HepG2 (cell line): ENCODE results near the gene PHLPP2. TPM values are rescaled to one million over a fixed set of nuclear protein-coding genes. Genes with fewer than 3 reads are reported as not detected.

Experiments
- ARID3A ChIP-seq: IDR thresholded peaks from 2 replicates; pipeline ENCODE4 v1.6.1; 2012; ENCODE audit warnings: low read depth, low read length, improper control_type of control experiment
- CC2D1A ChIP-seq: sonication (generic); formaldehyde crosslinking; IDR thresholded peaks from 2 replicates; pipeline ENCODE4 v1.8.1; 2023; ENCODE audit warnings: mild to moderate bottlenecking, missing genetic modification reagents
- FOXO4 ChIP-seq: sonication (generic); formaldehyde crosslinking; conservative IDR thresholded peaks from 2 replicates; pipeline ENCODE4 v1.8.1; 2023; ENCODE audit warnings: missing genetic modification reagents
- HNF1B ChIP-seq: sonication (generic); formaldehyde crosslinking; IDR thresholded peaks from 2 replicates; pipeline ENCODE4 v1.5.1; 2020; ENCODE audit warnings: mild to moderate bottlenecking, moderate library complexity, missing genetic modification reagents
- ONECUT2 ChIP-seq: sonication (generic); formaldehyde crosslinking; IDR thresholded peaks from 2 replicates; pipeline ENCODE4 v1.4.0; 2020; ENCODE audit warnings: missing genetic modification reagents
- REPIN1 ChIP-seq: sonication (generic); formaldehyde crosslinking; IDR thresholded peaks from 2 replicates; pipeline ENCODE4 v1.8.0; 2022; ENCODE audit warnings: missing genetic modification reagents, low read depth, mild to moderate bottlenecking, borderline replicate concordance
- SETDB1 ChIP-seq: sonication (generic); formaldehyde crosslinking; IDR thresholded peaks from 2 replicates; pipeline ENCODE4 v1.5.1; 2020; ENCODE audit warnings: missing genetic modification reagents, mild to moderate bottlenecking, borderline replicate concordance
- SPEN ChIP-seq: sonication (generic); formaldehyde crosslinking; IDR thresholded peaks from 2 replicates; pipeline ENCODE4 v1.5.1; 2020; ENCODE audit warnings: low read depth, mild to moderate bottlenecking, missing genetic modification reagents
- STAG1 ChIP-seq: sonication (generic); formaldehyde crosslinking; IDR thresholded peaks from 2 replicates; pipeline ENCODE4 v1.4.0; 2020; ENCODE audit warnings: missing genetic modification reagents
- TARDBP ChIP-seq: sonication (generic); formaldehyde crosslinking; IDR thresholded peaks from 2 replicates; pipeline ENCODE4 v1.8.0; 2022; ENCODE audit warnings: mild to moderate bottlenecking, missing genetic modification reagents
- THRA ChIP-seq: sonication (generic); formaldehyde crosslinking; IDR thresholded peaks from 2 replicates; pipeline ENCODE4 v1.4.0; 2020; ENCODE audit warnings: missing genetic modification reagents, borderline replicate concordance
- U2AF1 ChIP-seq: fragments of 200-400 bp; formaldehyde crosslinking; optimal IDR thresholded peaks from 2 replicates; pipeline ENCODE3; 2017; ENCODE audit warnings: mild to moderate bottlenecking, low read depth, low read length
- UBTF ChIP-seq: sonication (generic); formaldehyde crosslinking; IDR thresholded peaks from 2 replicates; pipeline ENCODE4 v1.4.0; 2020; ENCODE audit warnings: mild to moderate bottlenecking, missing genetic modification reagents
- ZNF329 ChIP-seq: sonication (generic); formaldehyde crosslinking; IDR thresholded peaks from 2 replicates; pipeline ENCODE4 v1.9.0; 2021; ENCODE audit warnings: low read depth, mild to moderate bottlenecking, missing genetic modification reagents
- ZNF331 ChIP-seq: sonication (generic); formaldehyde crosslinking; IDR thresholded peaks from 2 replicates; pipeline ENCODE4 v1.4.0; 2020; ENCODE audit warnings: missing genetic modification reagents
- ZNF547 ChIP-seq: sonication (generic); formaldehyde crosslinking; IDR thresholded peaks from 2 replicates; pipeline ENCODE4 v1.5.1; 2020; ENCODE audit warnings: mild to moderate bottlenecking, missing genetic modification reagents
- ZNF580 ChIP-seq: IDR thresholded peaks from 2 replicates; pipeline ENCODE4 v1.6.1; 2016; ENCODE audit warnings: low read depth, borderline replicate concordance
- ZSCAN12 ChIP-seq: sonication (generic); formaldehyde crosslinking; IDR thresholded peaks from 2 replicates; pipeline ENCODE4 v1.9.0; 2021; ENCODE audit warnings: mild to moderate bottlenecking, missing genetic modification reagents
- polyA plus RNA-seq, 8 experiments: library from polyadenylated mRNA; depleted of rRNA in 3 of 8; stranded (reverse) in 7 of 8; unstranded in 1 of 8; fragments of >200 nt; fragmentation: Illumina TruSeq in 4 of 8; extraction: Trizol in 4 of 8; gene quantifications; 2 replicates each; pipeline versions ENCODE4 v1.2.1 to v1.2.3, GENCODE V29; 2011 to 2016; ENCODE audit warnings: low read depth in 4 of 8, missing spikeins in 1 of 8, mixed read lengths in 1 of 8; ENCODE audit not compliant: insufficient read depth in 1 of 8
- total RNA-seq, 5 experiments: library from RNA; depleted of rRNA; stranded (reverse); fragments of >200 nt; fragmentation: Illumina TruSeq; extraction: Trizol; gene quantifications; 2 replicates each; pipeline ENCODE4 v1.2.3, GENCODE V29; 2016; ENCODE audit warnings: low read depth in 1 of 5

PHLPP2 gene
- total and polyA plus RNA-seq, 2 of the 13 experiments (the other 11 are each of a cell fraction or from before 2014, with no cell fraction given): 8.9 TPM

GRCh38 chr16:71669926-71670536, 54.5 kb downstream of the PHLPP2 start (continued):
- no peak for TF ChIP-seq U2AF1
- TF ChIP-seq TARDBP: 0 out of 2 replicates have a peak, but pooled peaks have one; percentile 1
- TF ChIP-seq ZNF580 (CRISPR knock-in tag): peak; percentile 19; the same call in 1 of the 2 replicates
- no peak for TF ChIP-seq ZNF331 (CRISPR knock-in tag)
- TF ChIP-seq ONECUT2 (CRISPR knock-in tag): no peak
- 0 out of 2 replicates have a peak, but pooled peaks have one; percentile 86 for TF ChIP-seq FOXO4
- TF ChIP-seq CC2D1A (CRISPR knock-in tag): 0 out of 2 replicates have a peak, but pooled peaks have one; percentile 55
- no peak for TF ChIP-seq ZNF547 (CRISPR knock-in tag)
- TF ChIP-seq SETDB1 (CRISPR knock-in tag): peak; percentile 70; the same call in 1 of the 2 replicates
- no peak for TF ChIP-seq ZSCAN12 (CRISPR knock-in tag)
- 0 out of 2 replicates have a peak, but pooled peaks have one; percentile 21 for TF ChIP-seq UBTF (CRISPR knock-in tag)
- no peak for TF ChIP-seq THRA (CRISPR knock-in tag)
- TF ChIP-seq REPIN1 (CRISPR knock-in tag): no peak
- TF ChIP-seq STAG1 (CRISPR knock-in tag): peak; percentile 35
- TF ChIP-seq ZNF329 (CRISPR knock-in tag): no peak
- peak; percentile 47; the same call in 1 of the 2 replicates for TF ChIP-seq HNF1B (CRISPR knock-in tag)
- 0 out of 2 replicates have a peak, but pooled peaks have one; percentile 16 for TF ChIP-seq SPEN (CRISPR knock-in tag)
- no peak for TF ChIP-seq ARID3A
